ENCODE data around the gene RRP12.
A peak's percentile ranks its signal among the peaks of the same experiment; 100 is the strongest.

The RRP12 gene

GRCh38 chr10:97327348-97328294, 73.5 kb downstream of the RRP12 start:
- in situ Hi-C loops (cut with HindIII; ENCODE audit: low pct_ligation_motif_present, low pct_unique_long_range_greater_than_20kb, low sequenced_read_pairs): no loop called here
- no peak for DNase-seq

GRCh38 chr10:97325754-97326153, 75.4 kb downstream of the RRP12 start:
- no peak for DNase-seq
- in situ Hi-C loops (cut with HindIII; ENCODE audit: low pct_ligation_motif_present, low pct_unique_long_range_greater_than_20kb, low sequenced_read_pairs): no loop called here

GRCh38 chr10:97323501-97323900, 77.6 kb downstream of the RRP12 start:
- no peak for DNase-seq
- in situ Hi-C loops (cut with HindIII; ENCODE audit: low pct_ligation_motif_present, low pct_unique_long_range_greater_than_20kb, low sequenced_read_pairs): no loop called here

DNA sequence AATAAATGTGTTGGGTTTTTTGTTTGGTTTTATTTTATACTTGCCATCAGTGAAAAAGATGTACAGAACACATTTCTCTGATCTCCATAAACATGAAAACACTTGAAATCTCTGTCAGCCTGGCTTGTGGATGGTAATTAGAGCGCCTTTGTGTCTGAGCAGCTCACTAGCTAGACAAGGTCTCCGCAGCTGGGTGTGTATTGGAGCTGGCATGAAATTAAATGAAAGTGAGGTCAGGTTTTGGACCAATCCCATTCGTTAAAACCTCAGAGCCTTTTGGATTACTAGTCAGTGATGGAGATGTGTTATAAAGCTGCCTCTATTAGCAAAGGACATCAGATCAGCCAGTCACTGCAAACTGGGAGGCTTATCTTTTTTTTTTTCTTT, 79.3 kb downstream of the RRP12 start:
- no peak for DNase-seq

DNA sequence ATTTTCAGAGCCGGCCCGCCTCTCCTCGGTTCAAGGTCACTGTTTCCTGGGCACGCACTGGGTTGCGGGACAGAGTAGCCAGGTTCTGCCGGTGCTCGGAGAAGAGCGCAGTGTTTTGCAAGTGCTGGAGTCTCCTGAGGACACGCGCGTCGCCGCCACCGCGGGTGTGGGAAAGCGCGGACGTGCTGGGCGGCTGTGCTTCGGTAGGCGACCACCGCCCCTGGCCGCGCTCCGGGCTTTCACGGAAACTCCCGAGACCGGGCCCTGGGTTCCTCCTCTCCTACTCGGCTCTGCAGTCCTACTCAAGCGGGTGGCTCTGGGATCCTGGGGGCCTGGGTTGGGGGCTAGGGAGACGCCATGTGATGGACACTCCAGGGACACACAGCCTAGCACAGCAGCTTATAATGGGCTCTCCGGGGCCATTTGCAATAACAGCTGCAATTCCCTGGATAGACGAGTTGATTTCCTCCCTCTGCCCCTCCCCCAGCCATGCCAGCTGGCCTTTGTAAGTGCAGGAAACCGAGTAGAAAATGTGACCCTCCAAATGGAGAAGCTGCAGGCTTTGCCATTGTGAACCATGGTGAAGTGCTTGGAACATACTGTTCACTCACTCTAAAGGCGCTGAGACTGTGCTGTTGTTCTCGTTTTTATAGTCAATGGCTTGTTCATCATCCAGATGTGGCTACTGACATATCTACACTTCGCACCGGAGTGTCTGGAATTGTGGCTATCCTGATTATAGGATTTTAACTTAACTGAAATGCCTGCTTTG, 79.9 kb downstream of the RRP12 start:
- in situ Hi-C loops (cut with HindIII; ENCODE audit: low pct_ligation_motif_present, low pct_unique_long_range_greater_than_20kb, low sequenced_read_pairs): no loop called here
- no peak for DNase-seq

More for the DNA sequence above, 79.3 kb downstream of the RRP12 start:
- in situ Hi-C loops (cut with HindIII; ENCODE audit: low pct_ligation_motif_present, low pct_unique_long_range_greater_than_20kb, low sequenced_read_pairs): no loop called here

GRCh38 chr10:97320480-97321031, 80.6 kb downstream of the RRP12 start:
- DNase-seq: no peak
- in situ Hi-C loops (cut with HindIII; ENCODE audit: low pct_ligation_motif_present, low pct_unique_long_range_greater_than_20kb, low sequenced_read_pairs): no loop called here

DNA sequence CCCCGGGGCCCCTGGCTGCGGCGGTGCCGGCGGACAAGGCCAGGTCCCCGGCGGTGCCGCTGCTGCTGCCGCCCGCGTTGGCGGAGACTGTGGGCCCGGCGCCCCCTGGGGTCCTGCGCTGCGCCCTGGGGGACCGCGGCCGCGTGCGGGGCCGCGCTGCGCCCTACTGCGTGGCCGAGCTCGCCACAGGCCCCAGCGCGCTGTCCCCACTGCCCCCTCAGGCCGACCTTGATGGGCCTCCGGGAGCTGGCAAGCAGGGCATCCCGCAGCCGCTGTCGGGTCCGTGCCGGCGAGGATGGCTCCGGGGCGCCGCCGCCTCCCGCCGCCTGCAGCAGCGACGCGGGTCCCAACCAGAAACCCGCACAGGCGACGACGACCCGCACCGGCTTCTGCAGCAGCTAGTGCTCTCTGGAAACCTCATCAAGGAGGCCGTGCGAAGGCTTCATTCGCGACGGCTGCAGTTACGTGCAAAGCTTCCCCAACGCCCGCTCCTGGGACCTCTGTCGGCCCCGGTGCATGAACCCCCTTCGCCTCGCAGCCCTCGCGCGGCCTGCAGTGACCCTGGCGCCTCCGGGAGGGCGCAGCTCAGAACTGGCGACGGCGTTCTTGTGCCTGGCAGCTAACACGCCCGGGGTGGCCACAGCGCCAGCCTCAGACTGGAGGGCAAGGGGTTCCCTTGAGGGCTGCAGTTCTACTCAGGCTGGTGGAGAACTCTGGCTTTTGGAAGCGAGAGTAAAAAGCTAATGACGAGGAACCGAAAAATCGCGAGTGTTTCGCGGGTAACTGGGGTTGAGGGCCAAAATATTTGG, 81.3 kb downstream of the RRP12 start:
- in situ Hi-C loops (cut with HindIII; ENCODE audit: low pct_ligation_motif_present, low pct_unique_long_range_greater_than_20kb, low sequenced_read_pairs): no loop called here

GRCh38 chr10:97318772-97319651, 82.1 kb downstream of the RRP12 start, which contains the start of gene FRAT1:
Gene FRAT1, plus strand, starts transcription at chr10:97319271. Its CDS starts 183 bp downstream, at chr10:97319454.
- DNase-seq: peak; percentile 85
- in situ Hi-C loops (cut with HindIII; ENCODE audit: low pct_ligation_motif_present, low pct_unique_long_range_greater_than_20kb, low sequenced_read_pairs): no loop called here

More for the DNA sequence above, 81.3 kb downstream of the RRP12 start:
- DNase-seq: no peak

- in situ Hi-C loops (cut with HindIII; ENCODE audit: low pct_ligation_motif_present, low pct_unique_long_range_greater_than_20kb, low sequenced_read_pairs): no loop called here
- no peak for DNase-seq
These were observed 86.5 kb downstream of the RRP12 start for GRCh38 chr10:97314671-97315070.

- DNase-seq: no peak
- in situ Hi-C loops (cut with HindIII; ENCODE audit: low pct_ligation_motif_present, low pct_unique_long_range_greater_than_20kb, low sequenced_read_pairs): no loop called here
These were observed 88.2 kb downstream of the RRP12 start for GRCh38 chr10:97312897-97313296.

DNA sequence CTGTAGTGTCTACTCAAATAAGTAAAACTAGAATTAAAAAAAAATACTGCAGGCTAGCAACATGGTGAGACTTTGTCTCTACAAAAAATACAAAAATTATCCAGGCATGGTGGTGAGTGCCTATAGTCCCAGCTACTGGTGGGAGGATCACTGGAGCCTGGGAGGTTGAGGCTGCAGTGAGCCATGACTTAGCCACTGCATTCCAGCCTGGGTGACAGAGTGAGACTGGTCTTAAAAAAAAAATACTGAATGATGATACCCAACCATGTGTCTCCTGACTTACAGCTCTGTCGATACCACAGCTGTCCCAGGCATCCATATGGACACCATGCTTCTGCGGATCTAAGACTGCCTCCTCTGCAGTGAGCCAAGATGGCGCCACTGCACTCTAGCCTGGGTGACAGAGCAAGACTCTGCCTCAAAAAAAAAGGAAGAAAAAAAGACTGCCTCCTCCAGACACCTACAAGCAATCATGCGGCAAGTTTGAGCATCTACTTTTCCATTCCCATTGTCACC, 90.0 kb downstream of the RRP12 start:
- in situ Hi-C loops (cut with HindIII; ENCODE audit: low pct_ligation_motif_present, low pct_unique_long_range_greater_than_20kb, low sequenced_read_pairs): no loop called here
- DNase-seq: no peak

DNA sequence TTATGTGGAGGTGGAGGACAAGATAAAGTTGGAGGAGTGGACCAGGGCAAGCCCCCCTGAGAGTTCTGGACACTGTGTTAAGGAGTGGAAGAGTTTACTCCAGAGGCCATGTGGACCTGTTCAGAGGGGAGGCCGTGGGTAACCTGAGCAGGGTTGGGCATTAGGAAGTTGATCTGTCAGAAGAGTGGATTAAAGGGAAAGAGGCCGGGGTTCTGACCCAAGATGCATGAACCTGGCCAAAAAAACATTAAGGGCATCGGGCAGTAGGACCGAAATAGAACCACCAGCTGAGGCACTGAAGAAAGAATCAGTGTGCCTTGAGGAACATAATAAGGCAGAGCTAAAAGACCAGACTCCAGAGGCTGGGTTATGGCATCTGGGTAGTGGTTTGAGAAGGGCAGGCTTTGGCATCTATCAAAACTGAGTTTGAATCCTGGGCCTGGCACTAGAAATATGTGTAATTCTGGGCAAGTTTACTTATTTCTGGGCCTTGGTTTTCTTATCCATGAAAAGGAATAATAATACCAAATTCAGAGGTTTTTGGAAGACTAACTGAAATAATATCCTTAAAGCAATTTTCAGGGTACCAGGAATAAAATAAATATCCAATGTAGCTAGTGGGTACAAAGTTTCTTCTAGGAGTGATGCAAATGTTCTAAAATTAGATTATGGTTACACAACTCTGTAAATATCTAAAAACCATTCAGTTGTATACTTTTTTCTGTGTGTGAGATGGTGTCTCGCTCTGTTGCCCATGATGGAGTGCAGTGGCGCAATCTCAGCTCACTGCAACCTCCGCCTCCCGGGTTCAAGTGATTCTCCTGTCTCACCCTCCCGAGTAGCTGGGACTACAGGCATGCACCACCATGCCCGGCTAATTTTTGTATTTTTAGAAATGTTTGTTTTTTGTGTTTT, 93.0 kb downstream of the RRP12 start:
- peak; percentile 17 for DNase-seq
- in situ Hi-C loops (cut with HindIII; ENCODE audit: low pct_ligation_motif_present, low pct_unique_long_range_greater_than_20kb, low sequenced_read_pairs): no loop called here

DNA sequence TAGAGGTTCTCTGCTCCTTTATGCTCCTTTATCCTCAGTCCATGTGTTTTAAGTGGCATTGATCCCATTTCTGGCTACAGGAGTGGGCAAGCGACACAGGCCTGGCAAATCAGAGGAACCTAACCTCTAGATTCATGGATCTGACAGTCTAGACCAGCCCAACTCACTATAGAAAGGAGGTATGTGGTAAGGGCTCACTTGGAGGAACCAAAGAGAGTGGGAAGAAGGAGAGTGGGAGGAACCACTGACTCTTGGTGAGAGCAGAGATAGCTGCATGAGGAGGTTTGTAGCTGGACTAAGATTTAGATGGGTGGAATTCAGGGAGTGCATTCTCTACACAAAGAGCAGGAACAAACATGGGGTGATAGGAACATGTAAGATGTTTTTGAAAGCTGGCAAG, 93.7 kb downstream of the RRP12 start:
- no peak for DNase-seq
- in situ Hi-C loops (cut with HindIII; ENCODE audit: low pct_ligation_motif_present, low pct_unique_long_range_greater_than_20kb, low sequenced_read_pairs): no loop called here

Data from ACHN (cell line).